Measurements from ENCODE around the gene PIEZO1. TPM values are rescaled to one million over a fixed set of nuclear protein-coding genes. Genes with fewer than 3 reads are reported as not detected.

The PIEZO1 gene
- total and polyA plus RNA-seq, 4 donors, result 35.9 to 205 (median 111) TPM

GRCh38 chr16:88739139-88739976 lies 45.7 kb downstream of the PIEZO1 start:
- no peaks in the 10 kb centered on the region for H3K27me3 ChIP-seq (ENCODE audit: control insufficient read depth in 1 of 2, insufficient read depth in 2 of 2, low read length in 1 of 2)
- WGBS, 2 donors, result 84 to 88% methylated on average over 22 of the region's 22 CpGs
- H3K9me3 ChIP-seq (ENCODE audit: control insufficient read depth, low read length), result no peaks in the 10 kb centered on the region
- no peak overlapping the region for H3K4me3 ChIP-seq (ENCODE audit: low read length in 2 of 2)
- no peak overlapping the region for H3K27ac ChIP-seq (ENCODE audit: low read depth in 1 of 2, low read length in 2 of 2)
- no peaks in the 10 kb centered on the region for H3K4me1 ChIP-seq (ENCODE audit: control insufficient read depth in 1 of 2, insufficient read depth in 2 of 2, low read length in 2 of 2)
- H3K36me3 ChIP-seq (ENCODE audit: control insufficient read depth in 1 of 2, insufficient read depth in 2 of 2, low read length in 1 of 2), result peaks cover 0 to 2% of the 10 kb centered on the region in 2 donors
- intact Hi-C loops (cut with DNase I), result loop anchor here (5.0 to 10.0 kb wide), 3 partner anchors 118 to 478 kb away; partner anchors contain the start of genes ZNF778 (in 2 of the 2), GALNS (in 1 of the 2) and TRAPPC2L (in 1 of the 2)
- ATAC-seq (ENCODE audit: low FRiP score), result no peak
- no peak for DNase-seq

GRCh38 chr16:88738151-88739084 lies 46.6 kb downstream of the PIEZO1 start:
- H3K4me3 ChIP-seq (ENCODE audit: low read length in 2 of 2), result no peak overlapping the region
- no peak for DNase-seq
- peaks cover 0 to 2% of the 10 kb centered on the region in 2 donors for H3K36me3 ChIP-seq (ENCODE audit: control insufficient read depth in 1 of 2, insufficient read depth in 2 of 2, low read length in 1 of 2)
- no peaks in the 10 kb centered on the region for H3K9me3 ChIP-seq (ENCODE audit: control insufficient read depth, low read length)
- intact Hi-C loops (cut with DNase I), result loop anchor here (5.0 to 10.0 kb wide), 3 partner anchors 119 to 479 kb away; partner anchors contain the start of genes ZNF778 (in 2 of the 2), GALNS (in 1 of the 2) and TRAPPC2L (in 1 of the 2)
- no peak for ATAC-seq (ENCODE audit: low FRiP score)
- no peak overlapping the region for H3K27ac ChIP-seq (ENCODE audit: low read depth in 1 of 2, low read length in 2 of 2)
- 88 to 91% methylated on average over 40 to 41 of the region's 41 CpGs for WGBS, 2 donors
- H3K4me1 ChIP-seq (ENCODE audit: control insufficient read depth in 1 of 2, insufficient read depth in 2 of 2, low read length in 2 of 2), result no peaks in the 10 kb centered on the region
- no peaks in the 10 kb centered on the region for H3K27me3 ChIP-seq (ENCODE audit: control insufficient read depth in 1 of 2, insufficient read depth in 2 of 2, low read length in 1 of 2)

GRCh38 chr16:88737298-88738150 lies 47.5 kb downstream of the PIEZO1 start:
- ATAC-seq (ENCODE audit: low FRiP score) (peak; percentile 71), DNase-seq (peak; percentile 75 to 90)
- peaks cover 0 to 2% of the 10 kb centered on the region in 2 donors for H3K36me3 ChIP-seq (ENCODE audit: control insufficient read depth in 1 of 2, insufficient read depth in 2 of 2, low read length in 1 of 2)
- H3K27me3 ChIP-seq (ENCODE audit: control insufficient read depth in 1 of 2, insufficient read depth in 2 of 2, low read length in 1 of 2), result no peaks in the 10 kb centered on the region
- WGBS, 2 donors, result 38 to 45% methylated on average over 46 to 54 of the region's 54 CpGs
- H3K4me3 ChIP-seq (ENCODE audit: low read length in 2 of 2), result no peak overlapping the region
- no peak overlapping the region for H3K27ac ChIP-seq (ENCODE audit: low read depth in 1 of 2, low read length in 2 of 2)
- H3K9me3 ChIP-seq (ENCODE audit: control insufficient read depth, low read length), result no peaks in the 10 kb centered on the region
- no peaks in the 10 kb centered on the region for H3K4me1 ChIP-seq (ENCODE audit: control insufficient read depth in 1 of 2, insufficient read depth in 2 of 2, low read length in 2 of 2)
- intact Hi-C loops (cut with DNase I), result loop anchor here (5.0 to 10.0 kb wide), 3 partner anchors 120 to 480 kb away; partner anchors contain the start of genes ZNF778 (in 2 of the 2), GALNS (in 1 of the 2) and TRAPPC2L (in 1 of the 2)

- intact Hi-C loops (cut with DNase I), result loop anchor here (5.0 to 10.0 kb wide), 3 partner anchors 121 to 481 kb away; partner anchors contain the start of genes ZNF778 (in 2 of the 2), GALNS (in 1 of the 2) and TRAPPC2L (in 1 of the 2)
- H3K4me1 ChIP-seq (ENCODE audit: control insufficient read depth in 1 of 2, insufficient read depth in 2 of 2, low read length in 2 of 2), result no peaks in the 10 kb centered on the region
- 93 to 95% methylated on average over 16 to 21 of the region's 21 CpGs for WGBS, 2 donors
- no peak overlapping the region for H3K4me3 ChIP-seq (ENCODE audit: low read length in 2 of 2)
- no peaks in the 10 kb centered on the region for H3K27me3 ChIP-seq (ENCODE audit: control insufficient read depth in 1 of 2, insufficient read depth in 2 of 2, low read length in 1 of 2)
- H3K9me3 ChIP-seq (ENCODE audit: control insufficient read depth, low read length), result no peaks in the 10 kb centered on the region
- ATAC-seq (ENCODE audit: low FRiP score), result no peak
- no peak overlapping the region for H3K27ac ChIP-seq (ENCODE audit: low read depth in 1 of 2, low read length in 2 of 2)
- peaks cover 0 to 2% of the 10 kb centered on the region in 2 donors for H3K36me3 ChIP-seq (ENCODE audit: control insufficient read depth in 1 of 2, insufficient read depth in 2 of 2, low read length in 1 of 2)
- no peak for DNase-seq
Observed at GRCh38 chr16:88736496-88736895, 48.5 kb downstream of the PIEZO1 start.

GRCh38 chr16:88736088-88736487 lies 48.9 kb downstream of the PIEZO1 start:
- peaks cover 0 to 2% of the 10 kb centered on the region in 2 donors for H3K36me3 ChIP-seq (ENCODE audit: control insufficient read depth in 1 of 2, insufficient read depth in 2 of 2, low read length in 1 of 2)
- ATAC-seq (ENCODE audit: low FRiP score), result no peak
- no peaks in the 10 kb centered on the region for H3K27me3 ChIP-seq (ENCODE audit: control insufficient read depth in 1 of 2, insufficient read depth in 2 of 2, low read length in 1 of 2)
- H3K27ac ChIP-seq (ENCODE audit: low read depth in 1 of 2, low read length in 2 of 2), result no peak overlapping the region
- no peak for DNase-seq
- intact Hi-C loops (cut with DNase I), result loop anchor here (5.0 to 10.0 kb wide), 3 partner anchors 121 to 481 kb away; partner anchors contain the start of genes ZNF778 (in 2 of the 2), GALNS (in 1 of the 2) and TRAPPC2L (in 1 of the 2)
- no peak overlapping the region for H3K4me3 ChIP-seq (ENCODE audit: low read length in 2 of 2)
- H3K9me3 ChIP-seq (ENCODE audit: control insufficient read depth, low read length), result no peaks in the 10 kb centered on the region
- 94 to 95% methylated on average over 18 to 21 of the region's 21 CpGs for WGBS, 2 donors
- H3K4me1 ChIP-seq (ENCODE audit: control insufficient read depth in 1 of 2, insufficient read depth in 2 of 2, low read length in 2 of 2), result no peaks in the 10 kb centered on the region

GRCh38 chr16:88735616-88736015 lies 49.4 kb downstream of the PIEZO1 start:
- Histone ChIP-seq H3K9me3 (ENCODE audit: control insufficient read depth, low read length) (no peaks in the 10 kb centered on the region), H3K36me3 (ENCODE audit: control insufficient read depth in 1 of 2, insufficient read depth in 2 of 2, low read length in 1 of 2) (peaks cover 0 to 2% of the 10 kb centered on the region in 2 donors), H3K27me3 (ENCODE audit: control insufficient read depth in 1 of 2, insufficient read depth in 2 of 2, low read length in 1 of 2) (no peaks in the 10 kb centered on the region), H3K4me3 (ENCODE audit: low read length in 2 of 2) (no peak overlapping the region), H3K4me1 (ENCODE audit: control insufficient read depth in 1 of 2, insufficient read depth in 2 of 2, low read length in 2 of 2) (no peaks in the 10 kb centered on the region), H3K27ac (ENCODE audit: low read depth in 1 of 2, low read length in 2 of 2) (no peak overlapping the region)
- DNase-seq, result no peak
- intact Hi-C loops (cut with DNase I), result loop anchor here (5.0 to 10.0 kb wide), 3 partner anchors 122 to 482 kb away; partner anchors contain the start of genes ZNF778 (in 2 of the 2), GALNS (in 1 of the 2) and TRAPPC2L (in 1 of the 2)
- 86 to 89% methylated on average over 10 of the region's 10 CpGs for WGBS, 2 donors
- no peak for ATAC-seq (ENCODE audit: low FRiP score)

- DNase-seq, result no peak
- Histone ChIP-seq H3K4me1 (ENCODE audit: control insufficient read depth in 1 of 2, insufficient read depth in 2 of 2, low read length in 2 of 2) (no peaks in the 10 kb centered on the region), H3K9me3 (ENCODE audit: control insufficient read depth, low read length) (no peaks in the 10 kb centered on the region), H3K4me3 (ENCODE audit: low read length in 2 of 2) (no peak overlapping the region), H3K27ac (ENCODE audit: low read depth in 1 of 2, low read length in 2 of 2) (no peak overlapping the region), H3K36me3 (ENCODE audit: control insufficient read depth in 1 of 2, insufficient read depth in 2 of 2, low read length in 1 of 2) (peaks cover 0 to 2% of the 10 kb centered on the region in 2 donors), H3K27me3 (ENCODE audit: control insufficient read depth in 1 of 2, insufficient read depth in 2 of 2, low read length in 1 of 2) (no peaks in the 10 kb centered on the region)
- no peak for ATAC-seq (ENCODE audit: low FRiP score)
- intact Hi-C loops (cut with DNase I), result loop anchor here (5.0 to 10.0 kb wide), 3 partner anchors 122 to 482 kb away; partner anchors contain the start of genes ZNF778 (in 2 of the 2), GALNS (in 1 of the 2) and TRAPPC2L (in 1 of the 2)
- WGBS, 2 donors, result 92 to 94% methylated on average over 16 of the region's 16 CpGs
Observed at GRCh38 chr16:88735121-88735520, 49.9 kb downstream of the PIEZO1 start.

All from aorta (tissue), 5 donors.